OCI-LY1 (cell line): Measurements from ENCODE around the gene CUBN.

ENCODE experiments used
- H2AFZ ChIP-seq: fragments of 200-600 bp; sonication (generic), shearing (Covaris generic); 2 replicates; pipeline ENCODE4 v1.6.0; 2014; ENCODE audit warnings: antibody characterized with exemption, mild to moderate bottlenecking, low read length
- H3F3A ChIP-seq: fragments of 200-600 bp; sonication (generic), shearing (Covaris generic); 2 replicates; pipeline ENCODE4 v1.6.0; 2014; ENCODE audit warnings: mild to moderate bottlenecking, antibody characterized with exemption, low read length, moderate library complexity; ENCODE audit not compliant: insufficient read depth
- H3K27ac ChIP-seq: fragments of 200-600 bp; sonication (generic); 2 replicates; pipeline ENCODE4 v1.5.1; 2014; ENCODE audit warnings: low read length, mixed run types, mild to moderate bottlenecking, low read depth; ENCODE audit not compliant: poor library complexity, severe bottlenecking
- H3K27me3 ChIP-seq: fragments of 200-600 bp; sonication (generic); 2 replicates; pipeline ENCODE4 v1.6.0; 2014; ENCODE audit warnings: antibody characterized with exemption, mild to moderate bottlenecking, low read length, moderate library complexity; ENCODE audit not compliant: insufficient read depth
- H3K36me3 ChIP-seq: fragments of 200-600 bp; sonication (generic); 2 replicates; pipeline ENCODE4 v1.6.1; 2014; ENCODE audit warnings: mild to moderate bottlenecking, antibody characterized with exemption, low read length, moderate library complexity, mixed read lengths; ENCODE audit not compliant: insufficient read depth
- H3K4me1 ChIP-seq: fragments of 200-600 bp; sonication (generic); 2 replicates; pipeline ENCODE4 v1.5.1; 2014; ENCODE audit warnings: mild to moderate bottlenecking, low read length, moderate library complexity; ENCODE audit not compliant: insufficient read depth, severe bottlenecking
- H3K4me2 ChIP-seq: fragments of 200-600 bp; sonication (generic), shearing (Covaris generic); 2 replicates; pipeline ENCODE4 v1.6.1; 2014; ENCODE audit warnings: low read length
- H3K4me3 ChIP-seq: fragments of 200-600 bp; sonication (generic); 2 replicates; pipeline ENCODE4 v1.5.1; 2014; ENCODE audit warnings: low read length, low read depth, mild to moderate bottlenecking, mixed read lengths; ENCODE audit not compliant: poor library complexity, severe bottlenecking
- H3K79me2 ChIP-seq: fragments of 200-600 bp; shearing (Covaris generic); 2 replicates; pipeline ENCODE4 v1.6.1; 2016; ENCODE audit warnings: mixed run types, low read length, mixed read lengths; ENCODE audit not compliant: insufficient read depth
- H3K9ac ChIP-seq: fragments of 200-600 bp; sonication (generic), shearing (Covaris generic); 2 replicates; pipeline ENCODE4 v1.6.1; 2014; ENCODE audit warnings: mild to moderate bottlenecking, low read length, mixed read lengths
- H3K9me2 ChIP-seq: fragments of 200-600 bp; sonication (generic), shearing (Covaris generic); 2 replicates; pipeline ENCODE4 v1.6.1; 2014; ENCODE audit warnings: low read depth, mild to moderate bottlenecking, low read length, mixed read lengths
- H3K9me3 ChIP-seq: fragments of 200-600 bp; shearing (Covaris generic); 2 replicates; pipeline ENCODE4 v1.6.1; 2014; ENCODE audit warnings: low read length, mixed read lengths
- H4K20me1 ChIP-seq: fragments of 200-600 bp; sonication (generic), shearing (Covaris generic); 2 replicates; pipeline ENCODE4 v1.6.0; 2016; ENCODE audit warnings: mild to moderate bottlenecking, low read length; ENCODE audit not compliant: insufficient read depth
- EZH2 ChIP-seq: fragments of 200-600 bp; sonication (generic), shearing (Covaris generic); IDR thresholded peaks from 2 replicates; pipeline ENCODE4 v1.8.0; 2017; ENCODE audit warnings: borderline replicate concordance, mixed run types, mild to moderate bottlenecking, antibody characterized with exemption, low read length, moderate library complexity, mixed read lengths
- TF ChIP-seq, protein P1 (sequence below): fragments of 200-600 bp; sonication (generic), shearing (Covaris generic); IDR thresholded peaks from 2 replicates; pipeline ENCODE4 v1.5.1; 2017; ENCODE audit warnings: mild to moderate bottlenecking, antibody characterized with exemption, low read length, moderate library complexity, mixed read lengths

The CUBN gene

DNA sequence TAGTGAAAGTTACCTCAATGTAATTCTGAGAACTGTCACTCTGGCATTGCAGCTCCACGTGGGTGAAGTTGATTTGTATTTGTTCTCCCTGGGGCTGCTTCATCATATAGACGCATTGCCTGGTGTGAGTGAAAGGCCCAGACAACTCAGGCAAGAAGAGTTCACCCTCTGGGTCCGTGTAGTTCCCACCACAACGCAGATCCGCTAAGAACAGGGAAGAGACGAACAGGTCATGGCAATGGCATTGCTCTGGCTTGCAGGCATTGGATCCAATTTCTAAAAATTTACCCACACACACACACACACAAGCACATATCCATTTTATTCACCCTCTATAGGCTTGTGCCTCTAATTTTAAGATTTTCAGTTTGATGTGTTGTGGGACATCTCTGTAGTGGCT lies 45.4 kb downstream of the CUBN start:
- Histone ChIP-seq H3F3A (no peaks in the 10 kb centered on the region), H3K9me2 (no peaks in the 10 kb centered on the region), H3K27me3 (no peaks in the 10 kb centered on the region), H3K4me2 (no peak overlapping the region), H4K20me1 (no peaks in the 10 kb centered on the region), H2AFZ (no peak overlapping the region), H3K4me3 (no peak overlapping the region), H3K9ac (no peak overlapping the region), H3K36me3 (no peaks in the 10 kb centered on the region), H3K4me1 (no peaks in the 10 kb centered on the region), H3K79me2 (no peaks in the 10 kb centered on the region), H3K9me3 (no peaks in the 10 kb centered on the region), H3K27ac (no peak overlapping the region)
- TF ChIP-seq EZH2: no peak
- TF ChIP-seq, protein P1, sequence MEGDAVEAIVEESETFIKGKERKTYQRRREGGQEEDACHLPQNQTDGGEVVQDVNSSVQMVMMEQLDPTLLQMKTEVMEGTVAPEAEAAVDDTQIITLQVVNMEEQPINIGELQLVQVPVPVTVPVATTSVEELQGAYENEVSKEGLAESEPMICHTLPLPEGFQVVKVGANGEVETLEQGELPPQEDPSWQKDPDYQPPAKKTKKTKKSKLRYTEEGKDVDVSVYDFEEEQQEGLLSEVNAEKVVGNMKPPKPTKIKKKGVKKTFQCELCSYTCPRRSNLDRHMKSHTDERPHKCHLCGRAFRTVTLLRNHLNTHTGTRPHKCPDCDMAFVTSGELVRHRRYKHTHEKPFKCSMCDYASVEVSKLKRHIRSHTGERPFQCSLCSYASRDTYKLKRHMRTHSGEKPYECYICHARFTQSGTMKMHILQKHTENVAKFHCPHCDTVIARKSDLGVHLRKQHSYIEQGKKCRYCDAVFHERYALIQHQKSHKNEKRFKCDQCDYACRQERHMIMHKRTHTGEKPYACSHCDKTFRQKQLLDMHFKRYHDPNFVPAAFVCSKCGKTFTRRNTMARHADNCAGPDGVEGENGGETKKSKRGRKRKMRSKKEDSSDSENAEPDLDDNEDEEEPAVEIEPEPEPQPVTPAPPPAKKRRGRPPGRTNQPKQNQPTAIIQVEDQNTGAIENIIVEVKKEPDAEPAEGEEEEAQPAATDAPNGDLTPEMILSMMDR: no peak

DNA sequence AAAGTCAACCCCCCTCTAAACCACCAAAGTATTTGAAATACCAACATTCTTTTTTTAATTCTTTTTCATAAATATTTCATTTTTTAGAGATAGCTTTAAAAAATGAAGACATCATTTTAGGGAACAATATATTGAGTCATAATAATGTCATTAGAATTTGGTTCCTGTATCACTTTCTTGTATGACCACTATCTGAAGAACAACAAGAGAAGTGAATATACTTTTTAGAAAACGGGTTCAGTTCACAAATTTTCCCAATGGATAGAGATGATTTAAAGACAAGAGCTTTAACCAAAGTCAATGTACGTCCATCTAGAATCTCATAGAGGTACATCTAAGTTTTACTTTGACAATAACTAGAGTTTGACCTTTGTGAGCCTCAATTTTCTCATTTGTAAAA lies 48.2 kb downstream of the CUBN start:
- no peaks in the 10 kb centered on the region for H3K4me1 ChIP-seq
- H3K27ac ChIP-seq: no peak overlapping the region
- H3K9me3 ChIP-seq: no peaks in the 10 kb centered on the region
- no peaks in the 10 kb centered on the region for H4K20me1 ChIP-seq
- no peaks in the 10 kb centered on the region for H3F3A ChIP-seq
- H3K79me2 ChIP-seq: no peaks in the 10 kb centered on the region
- no peaks in the 10 kb centered on the region for H3K36me3 ChIP-seq
- H3K9ac ChIP-seq: no peak overlapping the region
- no peak overlapping the region for H3K4me3 ChIP-seq
- H3K9me2 ChIP-seq: no peaks in the 10 kb centered on the region
- TF ChIP-seq, protein P1: no peak
- no peak for TF ChIP-seq EZH2
- H3K4me2 ChIP-seq: no peak overlapping the region
- H3K27me3 ChIP-seq: no peaks in the 10 kb centered on the region
- H2AFZ ChIP-seq: no peak overlapping the region

DNA sequence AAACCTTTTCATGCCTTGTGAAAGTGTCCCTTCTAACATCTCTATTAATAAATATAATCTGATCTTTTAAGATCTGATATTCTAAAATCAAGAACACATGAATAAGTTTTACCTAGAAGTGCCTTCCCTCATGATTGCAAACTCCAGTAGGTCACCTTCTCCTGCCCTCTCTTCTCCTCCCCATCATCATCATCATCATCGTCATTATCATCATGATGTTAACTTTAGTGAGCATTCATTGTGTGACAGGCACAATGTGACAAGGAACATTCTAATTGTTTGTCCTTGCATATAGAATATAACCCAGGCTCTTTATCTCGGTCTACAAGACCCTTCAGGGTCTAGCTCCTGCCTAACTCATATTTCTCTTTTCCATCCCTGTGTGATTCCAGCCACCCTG lies 51.7 kb downstream of the CUBN start:
- H4K20me1 ChIP-seq: no peaks in the 10 kb centered on the region
- no peaks in the 10 kb centered on the region for H3K79me2 ChIP-seq
- no peaks in the 10 kb centered on the region for H3K9me3 ChIP-seq
- H3K27ac ChIP-seq: no peak overlapping the region
- no peak overlapping the region for H3K4me2 ChIP-seq
- H3K27me3 ChIP-seq: no peaks in the 10 kb centered on the region
- H3K9me2 ChIP-seq: no peaks in the 10 kb centered on the region
- H3K36me3 ChIP-seq: no peaks in the 10 kb centered on the region
- TF ChIP-seq EZH2: no peak
- H2AFZ ChIP-seq: no peak overlapping the region
- no peak overlapping the region for H3K4me3 ChIP-seq
- H3K4me1 ChIP-seq: no peaks in the 10 kb centered on the region
- H3F3A ChIP-seq: no peaks in the 10 kb centered on the region
- no peak overlapping the region for H3K9ac ChIP-seq

DNA sequence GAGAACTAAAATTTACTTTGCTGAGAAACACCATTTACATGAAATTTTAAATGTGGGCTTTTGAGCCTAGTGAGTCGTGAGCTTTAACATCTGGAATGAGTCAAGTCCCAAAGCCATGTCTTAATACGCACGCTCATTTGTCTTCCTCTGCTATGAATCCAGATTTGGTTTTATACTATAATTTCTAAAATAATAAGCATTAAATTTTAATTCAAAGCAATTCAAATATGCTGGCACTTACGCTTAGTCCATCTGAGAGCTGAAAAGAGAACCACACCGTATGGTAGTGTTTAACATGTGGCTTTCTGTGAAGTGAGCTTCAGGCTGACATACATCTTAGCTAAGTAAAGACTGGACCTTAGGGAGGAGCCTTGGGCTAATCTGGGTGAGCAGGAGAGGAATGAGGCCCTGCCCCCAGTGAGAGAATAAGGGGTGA lies 52.2 kb downstream of the CUBN start:
- no peak overlapping the region for H3K4me2 ChIP-seq
- no peak overlapping the region for H2AFZ ChIP-seq
- no peak overlapping the region for H3K4me3 ChIP-seq
- H3K4me1 ChIP-seq: no peaks in the 10 kb centered on the region
- no peaks in the 10 kb centered on the region for H3K9me2 ChIP-seq
- H3K27me3 ChIP-seq: no peaks in the 10 kb centered on the region
- TF ChIP-seq, protein P1: no peak
- no peak for TF ChIP-seq EZH2
- H3F3A ChIP-seq: no peaks in the 10 kb centered on the region
- H3K79me2 ChIP-seq: no peaks in the 10 kb centered on the region
- H4K20me1 ChIP-seq: no peaks in the 10 kb centered on the region
- no peaks in the 10 kb centered on the region for H3K36me3 ChIP-seq
- H3K9me3 ChIP-seq: no peaks in the 10 kb centered on the region
- no peak overlapping the region for H3K9ac ChIP-seq
- H3K27ac ChIP-seq: no peak overlapping the region
